GM10266 (cell line): ENCODE data around the gene NMUR1.

ENCODE experiments used
- DNase-seq: peaks from one replicate; pipeline ENCODE4 v3.0.0; 2012; ENCODE audit errors: extremely low spot score
- TF ChIP-seq, protein P1 (sequence below): IDR thresholded peaks from 2 replicates; pipeline ENCODE4 v1.5.1; 2012; ENCODE audit warnings: mild to moderate bottlenecking, low read depth; ENCODE audit not compliant: control insufficient read depth, insufficient read depth; ENCODE audit errors: missing control alignments

Gene NMUR1

DNA sequence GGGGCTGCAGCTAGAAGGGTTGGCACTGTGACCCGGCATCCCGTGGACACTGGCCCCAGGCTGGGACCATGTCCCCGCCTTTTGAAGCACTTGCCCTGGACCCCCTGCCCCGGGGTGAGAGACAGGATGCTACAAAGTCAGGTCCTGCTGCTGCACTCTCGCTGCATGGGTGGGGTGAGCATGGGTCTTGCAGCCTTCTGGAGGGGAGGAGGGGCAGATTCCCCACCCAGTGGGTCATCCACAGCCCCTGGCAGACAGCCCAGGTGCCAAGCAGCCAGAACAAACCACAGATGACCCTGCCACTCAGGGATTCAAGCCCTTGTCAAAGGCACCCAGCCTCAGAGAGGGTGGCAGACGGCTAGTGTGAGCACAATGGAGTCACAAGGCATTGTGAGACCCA lies 5.7 kb upstream of the NMUR1 start:
- TF ChIP-seq, protein P1, sequence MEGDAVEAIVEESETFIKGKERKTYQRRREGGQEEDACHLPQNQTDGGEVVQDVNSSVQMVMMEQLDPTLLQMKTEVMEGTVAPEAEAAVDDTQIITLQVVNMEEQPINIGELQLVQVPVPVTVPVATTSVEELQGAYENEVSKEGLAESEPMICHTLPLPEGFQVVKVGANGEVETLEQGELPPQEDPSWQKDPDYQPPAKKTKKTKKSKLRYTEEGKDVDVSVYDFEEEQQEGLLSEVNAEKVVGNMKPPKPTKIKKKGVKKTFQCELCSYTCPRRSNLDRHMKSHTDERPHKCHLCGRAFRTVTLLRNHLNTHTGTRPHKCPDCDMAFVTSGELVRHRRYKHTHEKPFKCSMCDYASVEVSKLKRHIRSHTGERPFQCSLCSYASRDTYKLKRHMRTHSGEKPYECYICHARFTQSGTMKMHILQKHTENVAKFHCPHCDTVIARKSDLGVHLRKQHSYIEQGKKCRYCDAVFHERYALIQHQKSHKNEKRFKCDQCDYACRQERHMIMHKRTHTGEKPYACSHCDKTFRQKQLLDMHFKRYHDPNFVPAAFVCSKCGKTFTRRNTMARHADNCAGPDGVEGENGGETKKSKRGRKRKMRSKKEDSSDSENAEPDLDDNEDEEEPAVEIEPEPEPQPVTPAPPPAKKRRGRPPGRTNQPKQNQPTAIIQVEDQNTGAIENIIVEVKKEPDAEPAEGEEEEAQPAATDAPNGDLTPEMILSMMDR, result no peak
- DNase-seq, result no peak

DNA sequence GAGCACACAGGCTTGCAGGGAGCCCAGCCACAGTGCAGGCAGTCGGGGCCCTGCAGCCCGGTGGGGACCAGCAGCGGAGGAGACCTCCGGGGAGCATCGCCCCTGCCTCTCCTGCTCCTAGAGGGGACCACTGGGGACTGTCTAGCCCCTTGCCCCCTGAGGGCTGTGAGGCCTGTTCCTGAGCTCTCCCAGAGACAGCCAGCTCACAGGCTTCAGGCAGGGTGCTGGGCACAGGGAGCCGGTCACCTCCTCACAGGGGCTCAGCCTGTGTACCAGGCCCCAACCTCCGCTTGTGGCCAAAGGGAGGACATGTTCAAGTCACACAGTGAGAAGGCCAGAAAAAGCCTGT lies 3.5 kb upstream of the NMUR1 start:
- no peak for DNase-seq
- TF ChIP-seq, protein P1, result no peak

DNA sequence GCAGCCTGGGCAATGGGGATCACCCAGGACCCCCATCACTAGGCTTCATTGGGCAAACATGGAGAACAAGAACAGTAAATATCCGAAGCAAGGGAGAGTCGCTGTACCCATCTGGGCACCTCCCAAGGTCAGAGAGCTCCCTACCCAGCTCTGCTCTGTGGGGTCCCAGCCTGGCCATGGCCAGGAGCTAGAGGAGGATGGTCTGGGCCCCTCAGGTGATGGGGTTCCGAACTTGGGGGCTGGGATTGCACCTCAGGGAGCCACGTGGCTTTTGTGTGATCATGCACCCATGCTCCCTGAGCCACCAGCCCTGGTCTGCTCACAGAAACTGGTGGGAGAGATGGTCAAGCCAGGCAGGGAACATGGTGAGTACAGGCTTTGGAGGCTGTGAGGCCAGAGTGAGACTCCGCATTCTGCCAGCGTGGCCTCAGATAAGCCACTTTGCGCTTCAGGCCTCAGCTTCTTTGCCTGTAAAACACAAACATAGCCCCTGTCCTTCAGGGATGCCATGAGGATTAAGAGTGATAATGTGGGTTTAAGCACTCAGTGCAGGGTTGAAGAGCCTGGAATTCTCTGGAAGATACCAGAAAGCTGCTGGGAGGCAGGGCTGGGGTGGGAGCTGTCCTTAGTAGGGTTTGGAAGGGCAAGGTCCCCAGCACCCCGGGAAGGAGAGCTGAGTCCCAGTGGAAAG lies 3.0 kb upstream of the NMUR1 start:
- TF ChIP-seq, protein P1, result no peak
- peak; percentile 5 for DNase-seq

DNA sequence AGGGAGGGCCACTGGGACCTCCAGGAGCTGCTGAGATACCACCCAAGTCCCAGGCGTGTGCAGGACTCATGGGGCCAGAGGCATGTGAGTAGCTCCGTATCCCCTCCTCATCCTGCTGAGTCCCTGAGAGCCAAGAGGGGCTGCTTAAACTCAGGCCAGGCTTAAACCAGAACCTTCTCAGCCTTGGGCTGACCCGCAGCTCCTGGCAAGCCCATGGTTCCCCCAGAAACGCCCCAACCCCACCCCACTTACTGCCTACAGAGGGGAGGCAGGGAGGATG lies 2.5 kb upstream of the NMUR1 start:
- no peak for DNase-seq
- TF ChIP-seq, protein P1, result no peak

DNA sequence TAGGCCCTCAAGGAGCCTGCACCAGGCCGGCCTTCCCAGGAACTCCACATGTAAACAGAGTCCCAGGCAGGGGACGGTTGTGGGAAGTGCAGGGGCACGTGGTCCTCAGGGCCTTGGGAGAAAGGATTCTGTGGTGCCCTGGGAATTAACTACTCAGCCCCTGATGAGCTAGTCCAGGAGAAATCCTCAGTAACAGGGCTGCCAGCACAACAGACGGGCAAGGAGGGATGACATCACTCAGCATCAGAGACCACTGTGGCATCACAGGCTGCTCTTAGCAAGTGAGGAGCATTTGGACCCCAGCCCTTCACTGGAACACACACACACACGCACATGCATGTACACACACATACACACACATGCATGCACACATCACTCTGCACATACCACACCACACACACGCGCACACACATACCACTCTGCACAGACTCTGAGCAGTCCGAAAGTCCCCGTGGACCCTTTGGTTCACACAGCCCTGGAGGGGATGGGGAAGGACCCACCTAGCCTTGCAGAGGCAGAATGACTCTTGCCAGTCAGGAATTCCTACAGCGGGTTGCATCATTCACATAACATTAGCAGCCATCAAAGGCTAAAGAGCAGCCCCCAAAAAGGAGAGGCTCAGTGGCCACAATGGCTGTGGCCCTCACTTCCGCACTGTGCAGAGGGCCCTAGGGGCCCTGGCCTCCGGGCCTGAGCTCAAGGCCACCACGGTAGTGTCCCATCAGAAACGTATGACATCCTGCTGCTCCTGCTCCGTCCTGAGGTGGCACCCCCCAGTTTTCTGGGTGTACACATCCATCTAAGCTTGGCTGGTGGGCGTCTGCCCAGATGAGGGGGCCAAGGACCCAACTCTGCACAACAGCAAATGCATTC lies 1.9 kb upstream of the NMUR1 start:
- TF ChIP-seq, protein P1, result no peak
- DNase-seq, result peak; percentile 6

DNA sequence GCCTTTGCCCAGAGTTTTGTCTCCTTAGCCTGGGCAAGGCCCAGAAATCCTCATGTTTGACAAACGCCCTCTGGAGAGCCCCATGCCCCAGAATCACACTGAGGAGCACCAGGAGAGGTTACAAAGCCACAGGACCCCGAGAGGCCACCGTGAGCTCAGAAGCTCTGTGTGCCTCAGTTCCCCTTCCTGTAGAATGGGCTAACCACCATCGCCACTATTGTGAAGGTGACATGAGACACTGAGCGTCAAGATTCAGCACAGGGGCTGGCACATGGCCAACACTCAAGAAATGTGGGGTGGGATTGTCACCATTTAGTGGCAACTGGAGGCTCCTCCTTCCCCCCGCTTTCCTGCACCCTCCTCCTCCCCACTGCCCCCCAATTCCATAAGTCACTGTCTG lies 1.2 kb upstream of the NMUR1 start:
- no peak for DNase-seq
- TF ChIP-seq, protein P1, result no peak

DNA sequence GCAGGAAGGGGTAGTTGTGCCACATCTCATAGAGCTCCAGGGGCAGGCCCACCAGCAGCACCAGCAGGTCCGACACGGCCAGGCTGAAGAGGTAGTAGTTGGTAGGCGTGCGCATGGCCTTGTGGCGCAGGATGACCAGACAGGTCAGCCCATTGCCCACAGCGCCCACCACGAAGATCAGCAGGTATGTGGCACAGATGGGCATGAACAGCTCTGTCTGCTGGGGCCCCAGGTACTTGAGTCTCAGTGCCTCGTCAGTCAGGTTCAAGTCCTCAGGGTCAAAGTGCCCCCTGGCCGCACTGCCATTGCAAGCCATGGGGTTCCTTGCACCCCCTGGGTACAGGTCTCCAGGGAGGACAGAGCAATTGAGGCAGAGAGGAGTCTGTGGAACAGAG lies 1.6 kb downstream of the NMUR1 start:
- TF ChIP-seq, protein P1, result no peak
- DNase-seq, result no peak
